ENCODE data around the gene FARS2. TPM values are rescaled to one million over a fixed set of nuclear protein-coding genes. Genes with fewer than 3 reads are reported as not detected.

Gene FARS2
- total RNA-seq, 1 experiment from 2014 or later, result 15.0 TPM

DNA sequence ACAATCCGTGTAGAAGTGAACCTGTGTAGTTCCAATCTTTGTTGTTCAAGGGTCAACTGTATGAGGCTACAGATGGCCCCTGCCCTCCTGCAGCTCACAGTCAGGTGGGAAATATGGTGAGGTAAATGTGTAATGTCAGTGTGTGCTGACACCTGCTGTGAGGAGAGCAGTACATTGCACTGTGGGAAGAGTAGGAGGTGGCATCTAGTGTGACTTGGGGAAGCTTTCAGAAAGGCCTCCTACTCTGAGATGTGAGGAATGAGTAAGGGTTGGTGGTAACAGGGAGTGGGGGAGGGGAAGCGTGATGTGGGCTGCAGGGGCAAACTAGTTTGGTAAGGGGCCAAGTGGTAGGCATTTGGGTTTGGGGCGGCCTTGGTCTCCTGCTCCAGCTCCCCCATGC is 188.8 kb downstream of the FARS2 start:
- no peak overlapping the region for H3K27ac Mint-ChIP-seq
- no peak for ATAC-seq
- H3K36me3 Mint-ChIP-seq, result no peaks in the 10 kb centered on the region
- CTCF ChIA-PET, result interaction anchor here (2.2 kb wide), 1 partner anchor 28 kb away, joined by 5 read pairs; no protein-coding TSS in a partner anchor
- no peak for DNase-seq (ENCODE audit: low spot score)
- POLR2A ChIA-PET, result no interaction called here
- H3K4me1 Mint-ChIP-seq, result peaks cover 14% of the 10 kb centered on the region
- H3K4me3 Mint-ChIP-seq, result no peak overlapping the region
- H3K27me3 Mint-ChIP-seq (ENCODE audit: low read depth), result no peaks in the 10 kb centered on the region
- TF ChIP-seq STAT6 (CRISPR knock-in tag; conservative IDR thresholded peaks at IDR 0.05; ENCODE audit: low read depth), result no peak
- TF ChIP-seq, protein P1, sequence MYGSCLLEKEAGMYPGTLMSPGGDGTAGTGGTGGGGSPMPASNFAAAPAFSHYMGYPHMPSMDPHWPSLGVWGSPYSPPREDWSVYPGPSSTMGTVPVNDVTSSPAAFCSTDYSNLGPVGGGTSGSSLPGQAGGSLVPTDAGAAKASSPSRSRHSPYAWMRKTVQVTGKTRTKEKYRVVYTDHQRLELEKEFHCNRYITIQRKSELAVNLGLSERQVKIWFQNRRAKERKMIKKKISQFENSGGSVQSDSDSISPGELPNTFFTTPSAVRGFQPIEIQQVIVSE (CRISPR knock-in tag; IDR thresholded peaks at IDR 0.05; ENCODE audit: borderline replicate concordance), result no peak
- no peak for TF ChIP-seq CREM (CRISPR knock-in tag; IDR thresholded peaks at IDR 0.05)
- TF ChIP-seq ZNF532 (CRISPR knock-in tag; IDR thresholded peaks at IDR 0.05; ENCODE audit: borderline replicate concordance), result no peak
- TF ChIP-seq ESRRA (CRISPR knock-in tag; IDR thresholded peaks at IDR 0.05; ENCODE audit: borderline replicate concordance), result no peak
- no peak for TF ChIP-seq NR3C1 (CRISPR knock-in tag; conservative IDR thresholded peaks at IDR 0.05; ENCODE audit: low read depth)
- no peak for TF ChIP-seq HMGA2 (CRISPR knock-in tag; IDR thresholded peaks at IDR 0.05)
- H3K9me3 Mint-ChIP-seq, result no peaks in the 10 kb centered on the region

GRCh38 chr6:5453546-5453945 is 192.2 kb downstream of the FARS2 start:
- no peak overlapping the region for H3K27ac Mint-ChIP-seq
- no peaks in the 10 kb centered on the region for H3K36me3 Mint-ChIP-seq
- no peaks in the 10 kb centered on the region for H3K27me3 Mint-ChIP-seq (ENCODE audit: low read depth)
- POLR2A ChIA-PET, result no interaction called here
- CTCF ChIA-PET, result interaction anchor here (1.3 kb wide), 1 partner anchor 18 kb away, joined by 4 read pairs; no protein-coding TSS in a partner anchor
- H3K4me1 Mint-ChIP-seq, result peaks cover 25% of the 10 kb centered on the region
- DNase-seq (ENCODE audit: low spot score) (no peak), ATAC-seq (no peak)
- H3K9me3 Mint-ChIP-seq, result no peaks in the 10 kb centered on the region
- H3K4me3 Mint-ChIP-seq, result no peak overlapping the region
- TF ChIP-seq, protein P2, sequence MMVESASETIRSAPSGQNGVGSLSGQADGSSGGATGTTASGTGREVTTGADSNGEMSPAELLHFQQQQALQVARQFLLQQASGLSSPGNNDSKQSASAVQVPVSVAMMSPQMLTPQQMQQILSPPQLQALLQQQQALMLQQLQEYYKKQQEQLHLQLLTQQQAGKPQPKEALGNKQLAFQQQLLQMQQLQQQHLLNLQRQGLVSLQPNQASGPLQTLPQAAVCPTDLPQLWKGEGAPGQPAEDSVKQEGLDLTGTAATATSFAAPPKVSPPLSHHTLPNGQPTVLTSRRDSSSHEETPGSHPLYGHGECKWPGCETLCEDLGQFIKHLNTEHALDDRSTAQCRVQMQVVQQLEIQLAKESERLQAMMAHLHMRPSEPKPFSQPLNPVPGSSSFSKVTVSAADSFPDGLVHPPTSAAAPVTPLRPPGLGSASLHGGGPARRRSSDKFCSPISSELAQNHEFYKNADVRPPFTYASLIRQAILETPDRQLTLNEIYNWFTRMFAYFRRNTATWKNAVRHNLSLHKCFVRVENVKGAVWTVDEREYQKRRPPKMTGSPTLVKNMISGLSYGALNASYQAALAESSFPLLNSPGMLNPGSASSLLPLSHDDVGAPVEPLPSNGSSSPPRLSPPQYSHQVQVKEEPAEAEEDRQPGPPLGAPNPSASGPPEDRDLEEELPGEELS (CRISPR knock-in tag; IDR thresholded peaks at IDR 0.05), result no peak
- TF ChIP-seq ATF1 (CRISPR knock-in tag; IDR thresholded peaks at IDR 0.05) (no peak), CREB1 (CRISPR knock-in tag; IDR thresholded peaks at IDR 0.05) (no peak), HMGA2 (CRISPR knock-in tag; IDR thresholded peaks at IDR 0.05) (no peak), TEAD1 (CRISPR knock-in tag; IDR thresholded peaks at IDR 0.05) (no peak), NR3C1 (CRISPR knock-in tag; conservative IDR thresholded peaks at IDR 0.05; ENCODE audit: low read depth) (no peak), E2F5 (CRISPR knock-in tag; IDR thresholded peaks at IDR 0.05) (no peak), ESRRA (CRISPR knock-in tag; IDR thresholded peaks at IDR 0.05; ENCODE audit: borderline replicate concordance) (no peak), OVOL2 (CRISPR knock-in tag; IDR thresholded peaks at IDR 0.05; ENCODE audit: borderline replicate concordance) (no peak), ZNF416 (CRISPR knock-in tag; IDR thresholded peaks at IDR 0.05) (no peak), MLX (CRISPR knock-in tag; IDR thresholded peaks at IDR 0.05) (no peak), ZNF317 (CRISPR knock-in tag; IDR thresholded peaks at IDR 0.05; ENCODE audit: borderline replicate concordance, low read depth) (no peak), FOXK1 (CRISPR knock-in tag; IDR thresholded peaks at IDR 0.05) (no peak), RELA (CRISPR knock-in tag; IDR thresholded peaks at IDR 0.05; ENCODE audit: borderline replicate concordance) (no peak)
- TF ChIP-seq, protein P3, sequence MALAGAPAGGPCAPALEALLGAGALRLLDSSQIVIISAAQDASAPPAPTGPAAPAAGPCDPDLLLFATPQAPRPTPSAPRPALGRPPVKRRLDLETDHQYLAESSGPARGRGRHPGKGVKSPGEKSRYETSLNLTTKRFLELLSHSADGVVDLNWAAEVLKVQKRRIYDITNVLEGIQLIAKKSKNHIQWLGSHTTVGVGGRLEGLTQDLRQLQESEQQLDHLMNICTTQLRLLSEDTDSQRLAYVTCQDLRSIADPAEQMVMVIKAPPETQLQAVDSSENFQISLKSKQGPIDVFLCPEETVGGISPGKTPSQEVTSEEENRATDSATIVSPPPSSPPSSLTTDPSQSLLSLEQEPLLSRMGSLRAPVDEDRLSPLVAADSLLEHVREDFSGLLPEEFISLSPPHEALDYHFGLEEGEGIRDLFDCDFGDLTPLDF (CRISPR knock-in tag; IDR thresholded peaks at IDR 0.05), result no peak
- TF ChIP-seq, protein P4, sequence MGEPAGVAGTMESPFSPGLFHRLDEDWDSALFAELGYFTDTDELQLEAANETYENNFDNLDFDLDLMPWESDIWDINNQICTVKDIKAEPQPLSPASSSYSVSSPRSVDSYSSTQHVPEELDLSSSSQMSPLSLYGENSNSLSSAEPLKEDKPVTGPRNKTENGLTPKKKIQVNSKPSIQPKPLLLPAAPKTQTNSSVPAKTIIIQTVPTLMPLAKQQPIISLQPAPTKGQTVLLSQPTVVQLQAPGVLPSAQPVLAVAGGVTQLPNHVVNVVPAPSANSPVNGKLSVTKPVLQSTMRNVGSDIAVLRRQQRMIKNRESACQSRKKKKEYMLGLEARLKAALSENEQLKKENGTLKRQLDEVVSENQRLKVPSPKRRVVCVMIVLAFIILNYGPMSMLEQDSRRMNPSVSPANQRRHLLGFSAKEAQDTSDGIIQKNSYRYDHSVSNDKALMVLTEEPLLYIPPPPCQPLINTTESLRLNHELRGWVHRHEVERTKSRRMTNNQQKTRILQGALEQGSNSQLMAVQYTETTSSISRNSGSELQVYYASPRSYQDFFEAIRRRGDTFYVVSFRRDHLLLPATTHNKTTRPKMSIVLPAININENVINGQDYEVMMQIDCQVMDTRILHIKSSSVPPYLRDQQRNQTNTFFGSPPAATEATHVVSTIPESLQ (CRISPR knock-in tag; IDR thresholded peaks at IDR 0.05), result no peak

Data from WTC11 (cell line).